K562 (cell line): Measurements from ENCODE around the gene HOXB8. TPM values are rescaled to one million over a fixed set of nuclear protein-coding genes. Genes with fewer than 3 reads are reported as not detected.
A peak's percentile ranks its signal among the peaks of the same experiment; 100 is the strongest.

Experiments used
- ADNP ChIP-seq: fragments of 200-800 bp; sonication (Bioruptor generic); IDR thresholded peaks from 2 replicates; pipeline ENCODE4 v1.6.1; 2016; ENCODE audit warnings: missing genetic modification characterization, missing compliant biosample characterization
- CBFA2T3 ChIP-seq: fragments of 450-650 bp; IDR thresholded peaks from 2 replicates; pipeline ENCODE4 v1.6.1; 2017
- CHD7 ChIP-seq: fragments of 200-600 bp; sonication (generic); IDR thresholded peaks from one replicate; pipeline ENCODE4 v1.6.1; 2012; ENCODE audit warnings: mild to moderate bottlenecking, low read depth, low read length, inconsistent platforms
- FOXA3 ChIP-seq, 2 experiments: fragments of 450-650 bp in 1 of 2; sonication (generic) in 1 of 2; formaldehyde crosslinking; IDR thresholded peaks in 1 of 2; conservative IDR thresholded peaks in 1 of 2; 2 replicates each; pipeline versions ENCODE4 v1.4.0 to v1.8.0; 2020 to 2022; ENCODE audit warnings: mild to moderate bottlenecking in 2 of 2, missing genetic modification reagents in 1 of 2
- HMG20B ChIP-seq: fragments of 250-450 bp; sonication (Bioruptor Pico); IDR thresholded peaks from 2 replicates; pipeline ENCODE4 v1.5.0; 2021; ENCODE audit warnings: mild to moderate bottlenecking
- LARP7 ChIP-seq: fragments of 450-650 bp; IDR thresholded peaks from 2 replicates; pipeline ENCODE4 v1.6.1; 2016
- NBN ChIP-seq: fragments of 450-650 bp; IDR thresholded peaks from 2 replicates; pipeline ENCODE4 v1.6.1; 2016; ENCODE audit warnings: low read depth, mild to moderate bottlenecking
- PCBP1 ChIP-seq: fragments of 200-400 bp; formaldehyde crosslinking; IDR thresholded peaks from 2 replicates; pipeline ENCODE4 v1.6.1; 2018; ENCODE audit warnings: mild to moderate bottlenecking, low read depth, low read length; ENCODE audit not compliant: poor library complexity, severe bottlenecking
- SREBF2 ChIP-seq: sonication (generic); formaldehyde crosslinking; IDR thresholded peaks from 2 replicates; pipeline ENCODE4 v1.4.0; 2020; ENCODE audit warnings: mild to moderate bottlenecking, missing genetic modification reagents
- TCFL5 ChIP-seq: fragments of 250-450 bp; sonication (Bioruptor Pico); conservative IDR thresholded peaks from 2 replicates; pipeline ENCODE4 v1.6.1; 2021; ENCODE audit warnings: mild to moderate bottlenecking, moderate library complexity, matching md5 sums
- USF2 ChIP-seq: sonication (generic); formaldehyde crosslinking; IDR thresholded peaks from 2 replicates; pipeline ENCODE4 v1.5.0; 2020; ENCODE audit warnings: missing genetic modification reagents
- YY1 ChIP-seq, 3 experiments: IDR thresholded peaks; 2 replicates each; pipeline ENCODE4 v1.6.1; 2011; ENCODE audit warnings: low read length in 2 of 3, mild to moderate bottlenecking in 2 of 3, moderate library complexity in 2 of 3, borderline replicate concordance in 1 of 3, control low read depth in 1 of 3, low read depth in 1 of 3; ENCODE audit not compliant: insufficient read depth in 3 of 3, insufficient replicate concordance in 2 of 3, control insufficient read depth in 1 of 3, insufficient read length in 1 of 3; ENCODE audit errors: extremely low read depth in 1 of 3
- ZFP30 ChIP-seq: fragments of 250-450 bp; sonication (Bioruptor Pico); IDR thresholded peaks from 2 replicates; pipeline ENCODE4 v1.8.0; 2022; ENCODE audit warnings: moderate library complexity, mild to moderate bottlenecking, inconsistent platforms, borderline replicate concordance
- ZNF695 ChIP-seq: fragments of 450-650 bp; formaldehyde crosslinking; IDR thresholded peaks from 2 replicates; pipeline ENCODE4 v1.4.0; 2020; ENCODE audit warnings: mild to moderate bottlenecking, moderate library complexity
- polyA plus RNA-seq, 8 experiments: library from polyadenylated mRNA; depleted of rRNA in 4 of 8; stranded (reverse) in 5 of 8; unstranded in 3 of 8; fragments of >200 nt; fragmentation: Nextera tagmentation in 2 of 8; fragmentation: Illumina TruSeq in 1 of 8; extraction: Ambion mirVana in 2 of 8; extraction: Trizol in 1 of 8; gene quantifications; 2 replicates each; pipeline versions ENCODE4 v1.2.1 to v1.2.3, GENCODE V29; 2011 to 2014; ENCODE audit warnings: inconsistent platforms in 1 of 8, missing spikeins in 1 of 8
- total RNA-seq, 7 experiments: library from RNA; depleted of rRNA in 6 of 7; stranded (reverse); fragments of >200 nt in 6 of 7; fragmentation: Illumina TruSeq in 2 of 7; extraction: Trizol in 2 of 7; gene quantifications; 2 replicates each; pipeline versions ENCODE4 v1.2.1 to v1.2.3, GENCODE V29; 2011 to 2021; ENCODE audit warnings: low replicate concordance in 1 of 7

The HOXB8 gene
- total and polyA plus RNA-seq, 9 of the 15 experiments (the other 6 are each of a cell fraction or from before 2014, with no cell fraction given) = 0.52 to 23.8 (median 3.6) TPM

GRCh38 chr17:48626245-48627117 lies 11.4 kb upstream of the HOXB8 start, which contains the start of gene HOXB9 (continued):
- TF ChIP-seq CHD7 = no peak
- peak; percentile 72 for TF ChIP-seq CBFA2T3
- TF ChIP-seq TCFL5 (CRISPR knock-in tag) = no peak
- TF ChIP-seq PCBP1 = peak; percentile 82
- no peak for TF ChIP-seq LARP7
- TF ChIP-seq ZFP30 (CRISPR knock-in tag) = no peak
- TF ChIP-seq NBN = peak; percentile 97
- no peak for TF ChIP-seq ZNF695 (CRISPR knock-in tag)
- no peak for TF ChIP-seq ADNP (tag)
- no peak for TF ChIP-seq HMG20B
- TF ChIP-seq SREBF2 (CRISPR knock-in tag) = no peak
- no peak for TF ChIP-seq USF2 (CRISPR knock-in tag)
- no peak for TF ChIP-seq FOXA3 (CRISPR knock-in tag; conservative IDR thresholded peaks at IDR 0.05 in 1 of 2, IDR thresholded peaks at IDR 0.05 in 1 of 2)
- peak in 2 of 3 experiments; percentile 57 to 66 for TF ChIP-seq YY1 (IDR thresholded peaks at IDR 0.05; ENCODE audit: borderline replicate concordance in 1 of 3, control insufficient read depth in 1 of 3, extremely low read depth in 1 of 3, insufficient read depth in 3 of 3, insufficient read length in 1 of 3, insufficient replicate concordance in 2 of 3, low read depth in 1 of 3, low read length in 2 of 3)
